ENCODE data around the gene TIFAB. TPM values are rescaled to one million over a fixed set of nuclear protein-coding genes. Genes with fewer than 3 reads are reported as not detected.

TIFAB gene
- total RNA-seq, 1 donor from 2014 or later = not detected

DNA sequence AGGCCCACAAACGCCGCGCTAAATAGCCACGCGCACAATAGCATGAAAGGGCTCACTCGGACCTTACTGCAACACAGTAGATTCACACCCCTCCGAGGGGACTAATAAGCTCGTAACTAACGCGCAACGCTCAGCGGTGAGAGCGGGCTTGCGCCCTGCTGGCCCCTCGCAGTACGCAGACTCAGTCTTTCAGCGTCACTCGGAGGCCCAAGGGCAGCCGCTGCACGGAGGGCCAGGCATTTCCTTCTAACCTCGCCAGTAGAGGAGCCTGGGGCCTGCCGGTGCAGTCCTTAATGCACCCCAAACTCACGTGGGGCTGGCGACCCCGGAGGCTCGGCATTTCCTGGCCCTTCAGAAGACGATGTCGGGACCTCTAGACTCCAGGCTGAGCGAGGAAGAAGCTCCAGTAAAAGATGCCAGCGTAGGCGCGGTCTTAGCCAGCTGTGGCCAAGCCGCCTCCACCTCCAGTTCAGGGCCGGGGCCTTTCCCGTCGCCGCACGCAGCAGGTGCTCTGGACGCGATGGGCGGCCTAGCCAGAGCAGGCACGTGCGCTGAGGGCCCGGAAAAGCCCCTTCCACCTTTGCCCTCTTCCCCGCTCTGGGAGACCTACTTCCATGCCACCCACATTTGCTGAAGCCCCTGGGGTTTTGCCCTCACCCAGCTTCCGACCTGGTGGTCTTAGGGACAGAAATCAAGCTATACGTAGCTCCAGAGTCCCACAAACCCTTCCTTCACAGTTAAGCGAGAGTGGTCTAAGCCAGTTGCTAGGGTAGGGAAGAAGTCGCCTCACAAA lies 38.3 kb upstream of the TIFAB start:
- Mint-ChIP-seq H3K27ac (ENCODE audit: unreplicated experiment) (no peak overlapping the region), H3K27me3 (ENCODE audit: low read depth, unreplicated experiment) (peaks cover 80% of the 10 kb centered on the region), H3K9me3 (ENCODE audit: unreplicated experiment) (peaks cover 2% of the 10 kb centered on the region), H3K4me3 (ENCODE audit: unreplicated experiment) (peak overlapping the region; percentile 79), H3K36me3 (ENCODE audit: low read depth, unreplicated experiment) (peaks cover 3% of the 10 kb centered on the region), H3K4me1 (ENCODE audit: low read depth, unreplicated experiment) (peaks cover 12% of the 10 kb centered on the region)
- Histone ChIP-seq H3K9me3 (ENCODE audit: insufficient read depth, low read depth, low read length) (peaks cover 4% of the 10 kb centered on the region), H3K4me1 (ENCODE audit: insufficient read depth, low read length) (peaks cover 37% of the 10 kb centered on the region), H3K27ac (ENCODE audit: low read depth, low read length) (no peak overlapping the region), H3K27me3 (ENCODE audit: insufficient read depth, low read length) (peaks cover 36% of the 10 kb centered on the region), H3K4me3 (ENCODE audit: insufficient read depth, low read depth, low read length) (no peak overlapping the region), H2AFZ (ENCODE audit: low read depth, low read length) (peak overlapping the region; percentile 48), H3K36me3 (ENCODE audit: insufficient read depth, low read length) (no peaks in the 10 kb centered on the region), H4K20me1 (ENCODE audit: insufficient read depth, low read length) (no peaks in the 10 kb centered on the region), H3K9ac (ENCODE audit: low read length) (no peak overlapping the region), H3K4me2 (ENCODE audit: low read length) (peak overlapping the region; percentile 91), H3K79me2 (ENCODE audit: insufficient read depth, low read length) (no peaks in the 10 kb centered on the region)
- DNase-seq (ENCODE audit: low read depth) = no peak
- FAIRE-seq = no peak
- TF ChIP-seq CTCF (IDR thresholded peaks at IDR 0.05; ENCODE audit: insufficient read depth, low read depth, low read length) (no peak), EZH2 (IDR thresholded peaks at IDR 0.05; ENCODE audit: insufficient read depth, low read length) (no peak)

- H3K4me1 Mint-ChIP-seq (ENCODE audit: low read depth, unreplicated experiment) = peaks cover 12% of the 10 kb centered on the region
- Histone ChIP-seq H3K9ac (ENCODE audit: low read length) (no peak overlapping the region), H3K79me2 (ENCODE audit: insufficient read depth, low read length) (no peaks in the 10 kb centered on the region), H3K9me3 (ENCODE audit: insufficient read depth, low read depth, low read length) (peaks cover 4% of the 10 kb centered on the region), H4K20me1 (ENCODE audit: insufficient read depth, low read length) (no peaks in the 10 kb centered on the region), H3K36me3 (ENCODE audit: insufficient read depth, low read length) (no peaks in the 10 kb centered on the region), H3K4me2 (ENCODE audit: low read length) (peak overlapping the region; percentile 91), H3K4me1 (ENCODE audit: insufficient read depth, low read length) (peaks cover 36% of the 10 kb centered on the region), H3K4me3 (ENCODE audit: insufficient read depth, low read depth, low read length) (peak overlapping the region; percentile 52), H3K27ac (ENCODE audit: low read depth, low read length) (no peak overlapping the region), H3K27me3 (ENCODE audit: insufficient read depth, low read length) (peaks cover 36% of the 10 kb centered on the region), H2AFZ (ENCODE audit: low read depth, low read length) (peak overlapping the region; percentile 87)
- peaks cover 80% of the 10 kb centered on the region for H3K27me3 Mint-ChIP-seq (ENCODE audit: low read depth, unreplicated experiment)
- H3K9me3 Mint-ChIP-seq (ENCODE audit: unreplicated experiment) = peaks cover 2% of the 10 kb centered on the region
- FAIRE-seq (no peak), DNase-seq (ENCODE audit: low read depth) (no peak)
- H3K27ac Mint-ChIP-seq (ENCODE audit: unreplicated experiment) = peak overlapping the region; percentile 62
- peak overlapping the region; percentile 79 for H3K4me3 Mint-ChIP-seq (ENCODE audit: unreplicated experiment)
- peak; percentile 57 for TF ChIP-seq EZH2 (IDR thresholded peaks at IDR 0.05; ENCODE audit: insufficient read depth, low read length)
- TF ChIP-seq CTCF (IDR thresholded peaks at IDR 0.05; ENCODE audit: insufficient read depth, low read depth, low read length) = no peak
- peaks cover 3% of the 10 kb centered on the region for H3K36me3 Mint-ChIP-seq (ENCODE audit: low read depth, unreplicated experiment)
These were observed 37.5 kb upstream of the TIFAB start for GRCh38 chr5:135489466-135490244.

Data from astrocyte (in vitro differentiated cells and primary cell).